Body of pancreas (tissue), 4 donors: ENCODE results near the gene PMIS2.

Source experiments
- CTCF ChIP-seq, 7 experiments: fragments of 450-650 bp in 4 of 7; fragments of 200-600 bp in 3 of 7; sonication (generic) in 3 of 7; IDR thresholded peaks; one replicate each; pipeline ENCODE4 v1.5.1; 2016 to 2019; ENCODE audit warnings: antibody characterized with exemption in 7 of 7
- POLR2A ChIP-seq, 3 donors: fragments of 450-650 bp; IDR thresholded peaks; one replicate each; pipeline ENCODE4 v1.6.1; 2016; ENCODE audit warnings: antibody characterized with exemption in 3 of 3, mild to moderate bottlenecking in 2 of 3

GRCh38 chr19:35556025-35556590 is 29.9 kb upstream of the PMIS2 start:
- no peak for TF ChIP-seq CTCF (IDR thresholded peaks at IDR 0.05)
- TF ChIP-seq POLR2A (IDR thresholded peaks at IDR 0.05), result no peak
